ENCODE results near the gene RET.

DNA sequence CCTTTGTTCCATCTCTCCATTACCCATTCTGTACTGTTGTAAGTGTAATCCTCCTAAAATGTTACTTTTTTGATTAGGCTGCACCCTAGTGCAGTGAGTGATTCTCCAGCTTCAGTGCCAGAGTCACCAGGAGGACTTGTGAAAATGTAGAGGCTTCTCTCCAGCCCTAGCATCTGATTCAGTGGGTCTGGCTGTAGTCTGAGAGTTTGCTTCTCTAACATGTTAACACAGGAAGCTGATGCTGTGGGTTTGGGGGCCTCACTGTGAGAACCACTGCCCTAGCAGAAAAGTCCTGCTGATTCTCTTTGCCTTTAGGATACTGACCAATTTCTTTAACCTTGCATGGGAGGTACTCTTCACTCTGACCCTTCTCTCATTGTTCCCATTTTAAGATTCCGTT, 85.7 kb downstream of the RET start:
- TF ChIP-seq, protein P1, sequence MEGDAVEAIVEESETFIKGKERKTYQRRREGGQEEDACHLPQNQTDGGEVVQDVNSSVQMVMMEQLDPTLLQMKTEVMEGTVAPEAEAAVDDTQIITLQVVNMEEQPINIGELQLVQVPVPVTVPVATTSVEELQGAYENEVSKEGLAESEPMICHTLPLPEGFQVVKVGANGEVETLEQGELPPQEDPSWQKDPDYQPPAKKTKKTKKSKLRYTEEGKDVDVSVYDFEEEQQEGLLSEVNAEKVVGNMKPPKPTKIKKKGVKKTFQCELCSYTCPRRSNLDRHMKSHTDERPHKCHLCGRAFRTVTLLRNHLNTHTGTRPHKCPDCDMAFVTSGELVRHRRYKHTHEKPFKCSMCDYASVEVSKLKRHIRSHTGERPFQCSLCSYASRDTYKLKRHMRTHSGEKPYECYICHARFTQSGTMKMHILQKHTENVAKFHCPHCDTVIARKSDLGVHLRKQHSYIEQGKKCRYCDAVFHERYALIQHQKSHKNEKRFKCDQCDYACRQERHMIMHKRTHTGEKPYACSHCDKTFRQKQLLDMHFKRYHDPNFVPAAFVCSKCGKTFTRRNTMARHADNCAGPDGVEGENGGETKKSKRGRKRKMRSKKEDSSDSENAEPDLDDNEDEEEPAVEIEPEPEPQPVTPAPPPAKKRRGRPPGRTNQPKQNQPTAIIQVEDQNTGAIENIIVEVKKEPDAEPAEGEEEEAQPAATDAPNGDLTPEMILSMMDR (IDR thresholded peaks at IDR 0.05; ENCODE audit: low read depth, low read length): no peak
- TF ChIP-seq EZH2phosphoT487 (IDR thresholded peaks at IDR 0.05; ENCODE audit: low read depth): no peak

Data from OCI-LY3 (cell line).